GM12874 (cell line): Measurements from ENCODE around the gene ZMIZ1.

ENCODE experiments used
- CTCF ChIP-seq: IDR thresholded peaks from 2 replicates; pipeline ENCODE4 v1.5.1; 2011; ENCODE audit warnings: low read depth, mild to moderate bottlenecking, control low read depth, low read length, moderate library complexity; ENCODE audit not compliant: insufficient read depth

The ZMIZ1 gene

DNA sequence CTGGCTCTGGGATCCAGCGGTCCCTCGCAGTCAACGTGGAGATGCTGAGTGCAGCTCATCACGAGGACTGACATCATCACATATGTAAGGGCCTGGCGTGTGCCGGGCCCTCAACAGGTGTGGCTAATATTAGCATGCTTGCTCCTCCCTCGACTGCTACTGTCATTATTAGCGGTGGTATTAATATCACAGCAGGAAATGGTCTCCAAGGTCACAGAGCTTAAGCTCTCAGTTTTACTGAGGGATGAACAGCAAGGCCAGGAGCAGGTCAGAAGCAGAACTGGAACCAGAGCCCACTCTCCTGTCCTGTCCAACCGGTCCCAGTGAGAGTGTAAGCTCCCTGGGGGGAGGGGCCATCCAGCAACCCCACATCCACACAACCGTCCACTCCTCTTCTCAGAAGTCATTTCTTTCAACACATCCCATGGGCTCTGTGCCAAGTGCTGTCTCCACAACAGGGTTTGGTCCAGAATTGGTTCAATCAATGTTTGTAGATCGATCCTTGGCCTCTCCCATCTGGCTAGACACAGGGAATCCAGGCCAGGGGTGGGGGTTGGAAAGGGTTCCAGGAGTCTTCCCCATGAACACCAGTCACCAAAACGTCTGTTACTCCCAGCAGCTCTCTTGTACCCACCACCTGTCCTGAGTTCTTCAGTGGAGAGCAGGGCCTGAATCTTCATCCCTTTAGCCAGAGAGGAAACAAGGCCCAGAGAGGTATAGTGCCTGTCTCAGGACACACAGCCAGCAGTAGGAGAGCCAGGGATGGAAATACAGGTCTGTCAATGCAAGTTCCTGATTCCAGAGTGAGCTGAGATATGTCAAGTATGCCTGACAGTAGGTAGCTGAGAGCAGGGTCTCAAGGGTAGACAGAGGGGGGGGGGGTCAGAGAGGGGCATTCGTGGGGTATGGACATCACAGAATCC is 45.3 kb upstream of the ZMIZ1 start:
- no peak for TF ChIP-seq CTCF

DNA sequence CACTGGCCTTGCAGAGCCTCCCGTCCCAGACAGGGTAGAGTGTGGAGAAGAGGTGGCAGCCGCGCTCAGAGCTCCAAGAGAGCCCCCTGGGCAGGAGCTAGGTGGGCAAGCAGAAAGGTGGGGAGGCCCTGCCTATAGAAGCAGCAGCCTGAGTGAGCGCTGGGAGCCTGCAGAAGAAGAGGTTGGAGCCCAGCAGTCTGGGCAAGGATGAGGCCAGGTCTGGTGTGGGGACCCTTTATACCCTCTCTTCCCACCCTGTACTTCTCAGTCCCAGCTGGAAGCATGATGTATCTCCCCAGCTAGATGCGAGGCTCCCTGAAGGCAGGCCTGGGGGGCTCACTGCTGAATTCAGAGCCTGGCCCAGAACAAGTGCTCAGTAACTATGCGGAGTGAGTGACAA is 44.5 kb upstream of the ZMIZ1 start:
- no peak for TF ChIP-seq CTCF

- TF ChIP-seq CTCF, result no peak
Measured at GRCh38 chr10:79024720-79025198, 44.0 kb upstream of the ZMIZ1 start.

- no peak for TF ChIP-seq CTCF
Measured at GRCh38 chr10:79025199-79025832, 43.5 kb upstream of the ZMIZ1 start.

GRCh38 chr10:79026341-79026761 is 42.4 kb upstream of the ZMIZ1 start:
- TF ChIP-seq CTCF, result no peak

DNA sequence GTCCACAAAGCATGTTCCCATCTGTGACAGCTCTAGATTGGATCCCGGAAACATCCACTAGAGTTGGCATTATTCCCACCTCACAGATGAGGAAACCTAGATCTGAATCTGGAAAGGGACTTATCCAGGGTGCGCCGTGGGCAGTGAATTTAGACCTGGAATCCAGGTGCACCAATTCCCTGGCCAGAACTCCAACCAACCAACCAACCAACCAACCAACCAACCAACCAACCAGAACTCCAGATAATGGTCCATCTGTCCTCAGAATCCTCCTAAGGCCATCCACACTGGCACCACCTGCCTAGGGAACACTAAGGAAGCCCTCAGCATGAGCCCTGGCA is 42.0 kb upstream of the ZMIZ1 start:
- no peak for TF ChIP-seq CTCF

- TF ChIP-seq CTCF, result no peak
Measured at GRCh38 chr10:79027147-79028055, 41.4 kb upstream of the ZMIZ1 start.
